ENCODE results near the gene CABP2.
"Not testable (repeated sequence)": the region's sequence is repeated elsewhere in the genome, so short reads cannot be mapped to it uniquely, and the experiment has no call there.

CABP2 gene

GRCh38 chr11:67476692-67477091, 46.6 kb downstream of the CABP2 start:
- DNase-seq (ENCODE audit: low spot score): not testable (repeated sequence)

DNA sequence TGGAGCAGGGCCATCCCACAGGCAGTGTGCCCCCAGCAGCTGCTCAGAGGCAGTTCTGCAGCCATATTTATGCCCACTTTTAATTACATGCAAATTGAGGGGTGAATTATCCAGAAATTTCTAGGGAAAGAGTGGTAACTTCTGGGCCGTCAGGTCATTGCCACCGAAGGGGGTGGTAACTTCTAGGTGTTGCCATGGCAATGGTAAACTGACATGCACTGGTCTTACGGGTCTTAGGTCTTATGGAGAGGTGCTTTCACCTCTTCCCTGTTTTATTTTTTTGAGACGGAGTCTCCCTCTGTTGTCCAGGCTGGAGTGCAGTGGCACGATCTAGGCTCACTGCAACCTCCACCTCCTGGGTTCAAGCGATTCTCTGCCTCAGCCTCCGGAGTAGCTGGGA, 50.4 kb downstream of the CABP2 start:
- no peak for DNase-seq (ENCODE audit: low spot score)

GRCh38 chr11:67470337-67471002, 52.8 kb downstream of the CABP2 start:
- DNase-seq (ENCODE audit: low spot score): no peak

DNA sequence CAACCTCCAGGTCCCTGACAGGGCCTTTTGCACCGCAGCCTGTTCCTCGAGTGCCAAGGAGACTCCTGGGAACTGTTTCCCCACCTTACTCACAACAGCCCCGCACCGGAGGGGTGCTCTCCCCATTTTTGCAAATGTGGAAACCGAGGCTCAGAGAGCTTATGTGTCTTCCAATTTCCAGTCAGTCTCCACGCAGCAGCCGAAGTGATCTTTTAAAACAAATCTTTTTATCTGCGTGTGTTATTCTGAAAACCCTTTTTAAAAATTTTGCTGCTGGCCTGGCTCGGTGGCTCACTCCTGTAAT, 53.8 kb downstream of the CABP2 start:
- no peak for DNase-seq (ENCODE audit: low spot score)
